ENCODE data around the gene SGPP2.

SGPP2 gene

GRCh38 chr2:222424276-222424728 lies at the start of gene SGPP2:
TSS of gene SGPP2 (plus strand) at chr2:222424543. CDS start at chr2:222424603, 60 bp downstream.
- no peak for DNase-seq
- no peak for TF ChIP-seq CTCF (IDR thresholded peaks at IDR 0.05)
- H3K4me3 ChIP-seq: peak within 1 kb of the TSS; percentile 18 to 44
- peaks cover 0 to 39% of the 10 kb centered on the region in 2 donors for H3K27me3 ChIP-seq
- H3K27ac ChIP-seq: no peak within 1 kb of the TSS
- intact Hi-C loops (cut with DNase I; ENCODE audit: low total_unique reads): no loop called here
- H3K4me1 ChIP-seq: peaks cover 0 to 20% (median 13%) of the 10 kb centered on the region in 4 donors
- H3K9me3 ChIP-seq: no peaks in the 10 kb centered on the region
- H3K36me3 ChIP-seq: no peaks in the 10 kb centered on the region

GRCh38 chr2:222375798-222376197 lies 48.5 kb upstream of the SGPP2 start:
- no peak for DNase-seq
- TF ChIP-seq CTCF (IDR thresholded peaks at IDR 0.05): no peak
- Histone ChIP-seq H3K27me3 (no peaks in the 10 kb centered on the region), H3K9me3 (no peaks in the 10 kb centered on the region), H3K27ac (no peak overlapping the region), H3K4me1 (no peaks in the 10 kb centered on the region), H3K36me3 (no peaks in the 10 kb centered on the region), H3K4me3 (no peak overlapping the region)
- intact Hi-C loops (cut with DNase I; ENCODE audit: low total_unique reads): no loop called here

GRCh38 chr2:222380456-222380855 lies 43.9 kb upstream of the SGPP2 start:
- no peaks in the 10 kb centered on the region for H3K4me1 ChIP-seq
- no peak for TF ChIP-seq CTCF (IDR thresholded peaks at IDR 0.05)
- H3K27ac ChIP-seq: no peak overlapping the region
- intact Hi-C loops (cut with DNase I; ENCODE audit: low total_unique reads): no loop called here
- no peaks in the 10 kb centered on the region for H3K9me3 ChIP-seq
- no peak for DNase-seq
- H3K4me3 ChIP-seq: no peak overlapping the region
- H3K36me3 ChIP-seq: no peaks in the 10 kb centered on the region
- no peaks in the 10 kb centered on the region for H3K27me3 ChIP-seq

- H3K36me3 ChIP-seq: no peaks in the 10 kb centered on the region
- H3K4me1 ChIP-seq: no peaks in the 10 kb centered on the region
- no peak for DNase-seq
- intact Hi-C loops (cut with DNase I; ENCODE audit: low total_unique reads): no loop called here
- no peaks in the 10 kb centered on the region for H3K27me3 ChIP-seq
- TF ChIP-seq CTCF (IDR thresholded peaks at IDR 0.05): no peak
- H3K4me3 ChIP-seq: no peak overlapping the region
- H3K27ac ChIP-seq: no peak overlapping the region
- H3K9me3 ChIP-seq: no peaks in the 10 kb centered on the region
Observed at GRCh38 chr2:222381566-222381965, 42.8 kb upstream of the SGPP2 start.

GRCh38 chr2:222383255-222383654 lies 41.1 kb upstream of the SGPP2 start:
- Histone ChIP-seq H3K9me3 (no peaks in the 10 kb centered on the region), H3K4me1 (no peaks in the 10 kb centered on the region), H3K27me3 (no peaks in the 10 kb centered on the region), H3K4me3 (no peak overlapping the region), H3K27ac (no peak overlapping the region), H3K36me3 (no peaks in the 10 kb centered on the region)
- no peak for DNase-seq
- intact Hi-C loops (cut with DNase I; ENCODE audit: low total_unique reads): no loop called here
- TF ChIP-seq CTCF (IDR thresholded peaks at IDR 0.05): no peak

- Histone ChIP-seq H3K27ac (no peak overlapping the region), H3K27me3 (no peaks in the 10 kb centered on the region), H3K36me3 (no peaks in the 10 kb centered on the region), H3K4me1 (no peaks in the 10 kb centered on the region), H3K4me3 (no peak overlapping the region), H3K9me3 (no peaks in the 10 kb centered on the region)
- TF ChIP-seq CTCF (IDR thresholded peaks at IDR 0.05): no peak
- intact Hi-C loops (cut with DNase I; ENCODE audit: low total_unique reads): no loop called here
- no peak for DNase-seq
Observed at GRCh38 chr2:222391743-222392285, 32.5 kb upstream of the SGPP2 start.

Measured in tibial artery (tissue), 4 donors.